Sigmoid colon (tissue), 7 donors: ENCODE data around the gene SLC26A6. TPM values are rescaled to one million over a fixed set of nuclear protein-coding genes. Genes with fewer than 3 reads are reported as not detected.

Experiments
- DNase-seq: peaks from one replicate; pipeline ENCODE4 v3.0.0-alpha.2; 2019
- H3K27ac ChIP-seq, 4 donors: fragments of 200-600 bp; sonication (generic); one replicate each; pipeline ENCODE4 v1.5.1; 2016 to 2019; ENCODE audit warnings: mild to moderate bottlenecking in 1 of 4
- H3K27me3 ChIP-seq, 3 donors: fragments of 200-600 bp; sonication (generic); one replicate each; pipeline ENCODE4 v1.5.1; 2019; ENCODE audit warnings: mild to moderate bottlenecking in 1 of 3
- H3K36me3 ChIP-seq, 4 donors: fragments of 200-600 bp; sonication (generic); one replicate each; pipeline ENCODE4 v1.5.1; 2016 to 2019
- H3K4me1 ChIP-seq, 4 donors: fragments of 200-600 bp; sonication (generic); one replicate each; pipeline ENCODE4 v1.5.1; 2017 to 2019
- H3K4me3 ChIP-seq, 4 donors: fragments of 200-600 bp; sonication (generic); one replicate each; pipeline ENCODE4 v1.5.1; 2017 to 2019; ENCODE audit warnings: mild to moderate bottlenecking in 2 of 4, moderate library complexity in 1 of 4
- H3K9me3 ChIP-seq, 4 donors: fragments of 200-600 bp in 3 of 4; sonication (generic) in 3 of 4; one replicate each; pipeline versions ENCODE4 v1.5.1 to v1.6.1; 2013 to 2019
- CTCF ChIP-seq, 4 experiments: fragments of 450-650 bp in 3 of 4; fragments of 200-600 bp in 1 of 4; IDR thresholded peaks; one replicate each; pipeline ENCODE4 v1.5.1; 2016 to 2019; ENCODE audit warnings: antibody characterized with exemption in 4 of 4, mild to moderate bottlenecking in 3 of 4, moderate library complexity in 2 of 4
- EP300 ChIP-seq, 4 donors: sonication (generic); formaldehyde crosslinking; IDR thresholded peaks; one replicate each; pipeline ENCODE4 v1.6.1; 2017; ENCODE audit warnings: antibody characterized with exemption in 4 of 4
- POLR2A ChIP-seq, 2 donors: fragments of 450-650 bp; IDR thresholded peaks; one replicate each; pipeline ENCODE4 v1.6.1; 2016; ENCODE audit warnings: antibody characterized with exemption in 2 of 2, mild to moderate bottlenecking in 2 of 2, moderate library complexity in 2 of 2
- POLR2AphosphoS5 ChIP-seq, 4 donors: sonication (generic); formaldehyde crosslinking; IDR thresholded peaks; one replicate each; pipeline ENCODE4 v1.6.1; 2017; ENCODE audit warnings: antibody characterized with exemption in 4 of 4
- WGBS, 2 donors: extraction: QIAGEN DNeasy Blood & Tissue Kit; methylation state at CpG; one replicate each; pipeline ENCODE4 v1.1.7; 2013; 5-methylcytosine and 5-hydroxymethylcytosine counted together
- intact Hi-C: fragments of 100-400 bp; cut with DNase I; formaldehyde crosslinking; loops from one replicate; pipeline ENCODE4 v1.15.1; 2023
- polyA plus RNA-seq, 3 donors: library from polyadenylated mRNA; stranded (reverse); fragments of 200-250 nt; gene quantifications; one replicate each; pipeline ENCODE4 v1.2.3, GENCODE V29; 2013
- total RNA-seq, 4 donors: library from RNA; depleted of rRNA; stranded (reverse); fragments of >200 nt; gene quantifications; one replicate each; pipeline ENCODE4 v1.1.0, GENCODE V29; 2016
- donor health status: healthy with polysubstance abuse.
- donor health status: Bipolar disorder and iron deficiency.
- donor health status: healthy.

SLC26A6 gene
- total and polyA plus RNA-seq, 7 donors, result 6.4 to 70.8 (median 16.8) TPM

DNA sequence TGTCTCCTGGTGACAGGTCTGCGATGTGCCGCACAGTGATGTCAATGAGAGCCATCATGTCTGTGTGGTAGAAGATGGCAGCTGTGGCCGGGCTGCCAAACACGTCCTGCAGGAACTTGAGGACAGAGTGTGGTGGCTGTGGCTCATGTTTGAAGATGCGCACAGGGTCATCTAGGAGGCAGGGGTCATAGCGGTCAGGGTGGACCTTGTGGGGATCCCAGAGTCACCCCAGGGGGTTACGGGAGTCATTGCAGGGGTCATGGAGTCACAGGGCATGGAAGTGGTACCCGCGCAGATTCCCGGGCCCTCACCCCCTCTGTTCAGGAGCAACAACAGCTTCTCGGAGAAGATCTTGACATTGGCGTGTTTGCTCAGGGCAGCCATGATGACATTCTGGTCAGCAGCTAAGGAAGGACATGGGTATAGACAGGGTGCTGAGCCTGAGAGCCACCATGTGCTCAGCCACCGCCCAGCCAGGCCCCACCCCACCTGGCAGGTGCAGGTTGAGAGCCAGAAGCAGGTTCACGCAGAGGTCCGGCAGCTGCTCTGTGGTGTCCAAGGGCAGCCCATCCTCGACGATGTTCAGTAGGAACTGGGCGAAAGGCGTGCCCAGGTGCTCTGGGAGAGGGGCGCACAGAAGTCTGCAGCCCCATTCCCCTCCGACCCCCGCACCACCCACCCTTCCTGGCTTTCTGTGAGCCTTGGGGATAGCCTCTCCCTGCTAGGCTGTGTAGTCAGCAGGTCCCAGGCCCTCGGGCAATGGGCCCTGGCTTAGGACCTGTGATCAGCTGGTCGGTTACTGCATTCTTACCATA is 43.5 kb upstream of the SLC26A6 start:
- no peak overlapping the region for H3K4me3 ChIP-seq
- intact Hi-C loops, result no loop called here
- no peak for DNase-seq
- no peak for TF ChIP-seq POLR2AphosphoS5 (IDR thresholded peaks at IDR 0.05)
- TF ChIP-seq CTCF (IDR thresholded peaks at IDR 0.05), result no peak
- no peak for TF ChIP-seq EP300 (IDR thresholded peaks at IDR 0.05)
- TF ChIP-seq POLR2A (IDR thresholded peaks at IDR 0.05), result no peak
- H3K9me3 ChIP-seq, result no peaks in the 10 kb centered on the region
- H3K27me3 ChIP-seq, result no peaks in the 10 kb centered on the region
- H3K36me3 ChIP-seq, result peaks cover 0 to 48% (median 22%) of the 10 kb centered on the region in 4 donors
- H3K27ac ChIP-seq, result no peak overlapping the region
- WGBS, 2 donors, result 77 to 89% methylated on average over 24 of the region's 24 CpGs
- H3K4me1 ChIP-seq, result peaks cover 0 to 9% (median 8%) of the 10 kb centered on the region in 4 donors

- WGBS, 2 donors, result 82 to 83% methylated on average over 4 of the region's 4 CpGs
- peaks cover 0 to 2% (median under 1%) of the 10 kb centered on the region in 4 donors for H3K4me1 ChIP-seq
- no peak overlapping the region for H3K27ac ChIP-seq
- H3K36me3 ChIP-seq, result peaks cover 0 to 48% (median 22%) of the 10 kb centered on the region in 4 donors
- intact Hi-C loops, result no loop called here
- H3K4me3 ChIP-seq, result no peak overlapping the region
- H3K27me3 ChIP-seq, result no peaks in the 10 kb centered on the region
- no peaks in the 10 kb centered on the region for H3K9me3 ChIP-seq
- no peak for DNase-seq
- TF ChIP-seq EP300 (IDR thresholded peaks at IDR 0.05), result no peak
- TF ChIP-seq CTCF (IDR thresholded peaks at IDR 0.05), result no peak
- TF ChIP-seq POLR2A (IDR thresholded peaks at IDR 0.05), result no peak
- TF ChIP-seq POLR2AphosphoS5 (IDR thresholded peaks at IDR 0.05), result no peak
These were observed 42.8 kb upstream of the SLC26A6 start for GRCh38 chr3:48678056-48678455.

DNA sequence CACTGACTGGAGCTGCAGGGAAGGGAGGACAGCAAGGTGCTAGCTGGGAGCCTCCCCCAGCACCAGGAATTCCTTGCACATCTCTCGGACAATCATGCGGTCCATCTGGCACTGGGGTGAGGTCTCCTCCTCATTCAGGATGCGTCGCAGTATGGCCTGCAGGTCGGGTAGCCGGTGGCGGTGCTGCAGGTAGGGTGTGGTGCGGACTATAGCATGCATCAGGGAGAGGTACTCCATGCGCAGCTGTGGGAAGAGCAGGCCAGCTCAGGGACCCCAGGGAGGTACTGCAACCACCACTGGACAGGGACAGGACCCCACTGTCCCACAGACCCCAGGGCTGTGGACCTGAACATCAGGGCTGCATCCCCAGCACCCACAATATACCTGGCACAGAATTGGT is 39.2 kb upstream of the SLC26A6 start:
- intact Hi-C loops, result no loop called here
- Histone ChIP-seq H3K4me1 (no peaks in the 10 kb centered on the region), H3K36me3 (peaks cover 0 to 19% (median 9%) of the 10 kb centered on the region in 4 donors), H3K27ac (no peak overlapping the region), H3K4me3 (no peak overlapping the region), H3K9me3 (no peaks in the 10 kb centered on the region), H3K27me3 (no peaks in the 10 kb centered on the region)
- 92 to 95% methylated on average over 9 of the region's 9 CpGs for WGBS, 2 donors
- no peak for DNase-seq
- TF ChIP-seq EP300 (IDR thresholded peaks at IDR 0.05), result no peak
- no peak for TF ChIP-seq CTCF (IDR thresholded peaks at IDR 0.05)
- TF ChIP-seq POLR2AphosphoS5 (IDR thresholded peaks at IDR 0.05), result no peak
- TF ChIP-seq POLR2A (IDR thresholded peaks at IDR 0.05), result no peak

GRCh38 chr3:48672522-48672921 is 37.3 kb upstream of the SLC26A6 start:
- TF ChIP-seq EP300 (IDR thresholded peaks at IDR 0.05) (no peak), POLR2A (IDR thresholded peaks at IDR 0.05) (no peak), CTCF (IDR thresholded peaks at IDR 0.05) (no peak), POLR2AphosphoS5 (IDR thresholded peaks at IDR 0.05) (no peak)
- H3K36me3 ChIP-seq, result peaks cover 0 to 3% (median 0%) of the 10 kb centered on the region in 4 donors
- no peaks in the 10 kb centered on the region for H3K27me3 ChIP-seq
- no peak overlapping the region for H3K27ac ChIP-seq
- WGBS, 2 donors, result 58 to 71% methylated on average over 1 of the region's 1 CpG
- H3K4me1 ChIP-seq, result no peaks in the 10 kb centered on the region
- no peak for DNase-seq
- no peaks in the 10 kb centered on the region for H3K9me3 ChIP-seq
- no peak overlapping the region for H3K4me3 ChIP-seq
- intact Hi-C loops, result no loop called here
